HEK293 (cell line): ENCODE measurements around the gene FHAD1.
A peak's percentile ranks its signal among the peaks of the same experiment; 100 is the strongest.

Experiments used
- CTCF ChIA-PET: fragments of 350-600 bp; formaldehyde crosslinking; extraction: SDS; loops from one replicate; lab custom pipeline; 2021; ENCODE audit warnings: antibody characterized with exemption; lab: Yijun Ruan, JAX
- POLR2A ChIA-PET: fragments of 300-600 bp; formaldehyde crosslinking; extraction: SDS; loops from one replicate; lab custom pipeline; 2020; ENCODE audit warnings: antibody characterized with exemption, inconsistent platforms; lab: Yijun Ruan, JAX
- H3K27ac ChIP-seq: fragments of 200-500 bp; sonication (Bioruptor generic); 2 replicates; pipeline ENCODE4 v1.5.1; 2014; ENCODE audit warnings: low read depth, low read length, control low read depth, inconsistent platforms; ENCODE audit errors: extremely low read depth
- H3K36me3 ChIP-seq, 2 experiments: fragments of 200-500 bp in 1 of 2; sonication (Bioruptor generic) in 1 of 2; 1 replicate in 1 of 2; 2 replicates in 1 of 2; pipeline ENCODE4 v1.5.1; 2014 to 2017; ENCODE audit warnings: inconsistent platforms in 2 of 2, low read length in 2 of 2; ENCODE audit not compliant: control insufficient read depth in 2 of 2, insufficient read depth in 1 of 2
- H3K4me1 ChIP-seq: fragments of 200-500 bp; sonication (Bioruptor generic); 2 replicates; pipeline ENCODE4 v1.5.1; 2014; ENCODE audit warnings: mild to moderate bottlenecking, low read length, inconsistent platforms; ENCODE audit not compliant: control insufficient read depth, insufficient read depth
- H3K4me3 ChIP-seq: 2 replicates; pipeline ENCODE4 v1.5.1; 2011; ENCODE audit warnings: low read depth, mild to moderate bottlenecking, control low read depth, low read length, moderate library complexity
- H3K9me3 ChIP-seq: fragments of 200-500 bp; sonication (Bioruptor generic); 2 replicates; pipeline ENCODE4 v1.5.1; 2014; ENCODE audit warnings: low read depth, low read length, inconsistent platforms; ENCODE audit not compliant: control insufficient read depth, insufficient read depth
- GLI4 ChIP-seq: fragments of 450-650 bp; formaldehyde crosslinking; IDR thresholded peaks from 2 replicates; pipeline ENCODE4 v1.5.1; 2016; ENCODE audit warnings: missing biosample characterization, missing genetic modification characterization
- WT1 ChIP-seq: fragments of 450-650 bp; formaldehyde crosslinking; IDR thresholded peaks from 2 replicates; pipeline ENCODE4 v1.5.1; 2016; ENCODE audit warnings: missing biosample characterization, missing genetic modification characterization
- ZEB2 ChIP-seq: fragments of 450-650 bp; formaldehyde crosslinking; IDR thresholded peaks from 2 replicates; pipeline ENCODE4 v1.5.1; 2016; ENCODE audit warnings: missing biosample characterization, missing genetic modification characterization
- ZNF324 ChIP-seq: fragments of 450-650 bp; formaldehyde crosslinking; IDR thresholded peaks from 2 replicates; pipeline ENCODE4 v1.5.1; 2016; ENCODE audit warnings: missing biosample characterization, missing genetic modification characterization
- ZNF514 ChIP-seq: fragments of 450-650 bp; formaldehyde crosslinking; IDR thresholded peaks from 2 replicates; pipeline ENCODE4 v1.5.1; 2016; ENCODE audit warnings: missing biosample characterization, missing genetic modification characterization
- ZNF555 ChIP-seq: fragments of 450-650 bp; formaldehyde crosslinking; conservative IDR thresholded peaks from 2 replicates; pipeline ENCODE4 v1.5.1; 2017; ENCODE audit warnings: missing biosample characterization, mild to moderate bottlenecking, missing genetic modification characterization, inconsistent platforms
- TF ChIP-seq, protein P1 (sequence below): sonication (generic); formaldehyde crosslinking; IDR thresholded peaks from 2 replicates; pipeline ENCODE4 v1.8.1; 2022; ENCODE audit warnings: mild to moderate bottlenecking, moderate library complexity, missing genetic modification reagents
- TF ChIP-seq, protein P2 (sequence below): fragments of 450-650 bp; formaldehyde crosslinking; IDR thresholded peaks from 2 replicates; pipeline ENCODE4 v1.5.1; 2016; ENCODE audit warnings: missing biosample characterization, missing genetic modification characterization
- TF ChIP-seq, protein P3 (sequence below): fragments of 450-650 bp; formaldehyde crosslinking; conservative IDR thresholded peaks from 2 replicates; pipeline ENCODE4 v1.5.1; 2016; ENCODE audit warnings: low read depth, missing biosample characterization, missing genetic modification characterization
- TF ChIP-seq, protein P4 (sequence below): fragments of 450-650 bp; formaldehyde crosslinking; IDR thresholded peaks from 2 replicates; pipeline ENCODE4 v1.5.1; 2017; ENCODE audit warnings: missing biosample characterization, missing genetic modification characterization

Gene FHAD1

DNA sequence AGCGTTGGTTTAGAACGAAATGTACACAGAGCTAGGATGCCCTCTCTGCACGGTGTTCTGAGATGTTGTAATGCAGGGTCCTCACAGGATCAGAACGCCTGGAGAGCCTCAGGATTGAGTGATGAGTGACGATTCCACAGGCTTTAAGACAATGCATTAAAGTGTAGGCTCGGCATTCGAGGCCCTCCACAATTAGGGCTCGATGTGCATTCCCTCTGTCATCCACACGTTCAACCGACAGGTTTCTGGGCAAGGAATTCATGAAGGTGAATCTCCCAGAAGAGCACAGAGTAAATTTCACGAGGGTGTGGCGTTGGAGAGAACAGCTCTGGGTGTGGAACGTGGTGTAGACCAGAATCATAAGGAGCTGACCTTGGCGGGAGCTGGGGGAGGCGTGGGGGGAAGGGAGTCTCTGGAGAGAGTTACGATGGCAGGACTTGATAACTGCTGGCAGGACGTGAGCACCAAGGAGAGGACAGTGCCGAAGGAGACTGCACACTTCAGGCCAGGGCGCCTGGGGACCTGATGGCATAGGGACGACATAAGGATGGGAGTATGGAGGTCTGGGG lies 111.6 kb downstream of the FHAD1 start:
- Histone ChIP-seq H3K27ac (no peak overlapping the region), H3K4me3 (no peak overlapping the region), H3K36me3 (no peaks in the 10 kb centered on the region), H3K9me3 (no peaks in the 10 kb centered on the region), H3K4me1 (no peaks in the 10 kb centered on the region)
- ChIA-PET POLR2A (no interaction called here), CTCF (interaction anchor here (1.2 kb wide), 1 partner anchor 35 kb away, joined by 3 read pairs; no protein-coding TSS in a partner anchor)
- TF ChIP-seq GLI4 (tag by site-specific recombination) (peak; percentile 80; the same call in 1 of the 2 replicates), ZNF555 (no peak)
- TF ChIP-seq, protein P1, sequence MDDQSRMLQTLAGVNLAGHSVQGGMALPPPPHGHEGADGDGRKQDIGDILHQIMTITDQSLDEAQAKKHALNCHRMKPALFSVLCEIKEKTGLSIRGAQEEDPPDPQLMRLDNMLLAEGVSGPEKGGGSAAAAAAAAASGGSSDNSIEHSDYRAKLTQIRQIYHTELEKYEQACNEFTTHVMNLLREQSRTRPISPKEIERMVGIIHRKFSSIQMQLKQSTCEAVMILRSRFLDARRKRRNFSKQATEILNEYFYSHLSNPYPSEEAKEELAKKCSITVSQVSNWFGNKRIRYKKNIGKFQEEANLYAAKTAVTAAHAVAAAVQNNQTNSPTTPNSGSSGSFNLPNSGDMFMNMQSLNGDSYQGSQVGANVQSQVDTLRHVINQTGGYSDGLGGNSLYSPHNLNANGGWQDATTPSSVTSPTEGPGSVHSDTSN (CRISPR knock-in tag), result no peak

DNA sequence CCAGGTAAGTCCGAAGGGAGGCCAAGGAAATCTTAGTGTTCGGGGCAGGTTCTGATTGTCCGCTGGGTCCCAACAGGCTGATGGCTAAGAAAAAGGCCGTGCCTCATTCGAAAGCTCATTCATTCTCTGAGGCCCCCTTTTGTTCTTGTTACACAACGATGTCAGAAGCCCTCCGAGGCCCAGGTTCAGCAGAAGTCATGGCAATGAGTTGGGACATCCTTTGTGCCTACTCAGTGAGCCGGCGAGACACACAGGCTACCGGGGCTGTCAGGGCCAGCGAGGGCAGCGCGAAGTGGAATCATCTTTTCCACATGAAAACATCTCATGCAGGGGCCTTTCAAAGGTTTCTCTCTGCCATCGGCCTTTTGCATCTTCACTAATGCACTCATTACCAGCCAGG lies 113.7 kb downstream of the FHAD1 start:
- no peak for TF ChIP-seq ZNF324 (tag by site-specific recombination)
- TF ChIP-seq, protein P2, sequence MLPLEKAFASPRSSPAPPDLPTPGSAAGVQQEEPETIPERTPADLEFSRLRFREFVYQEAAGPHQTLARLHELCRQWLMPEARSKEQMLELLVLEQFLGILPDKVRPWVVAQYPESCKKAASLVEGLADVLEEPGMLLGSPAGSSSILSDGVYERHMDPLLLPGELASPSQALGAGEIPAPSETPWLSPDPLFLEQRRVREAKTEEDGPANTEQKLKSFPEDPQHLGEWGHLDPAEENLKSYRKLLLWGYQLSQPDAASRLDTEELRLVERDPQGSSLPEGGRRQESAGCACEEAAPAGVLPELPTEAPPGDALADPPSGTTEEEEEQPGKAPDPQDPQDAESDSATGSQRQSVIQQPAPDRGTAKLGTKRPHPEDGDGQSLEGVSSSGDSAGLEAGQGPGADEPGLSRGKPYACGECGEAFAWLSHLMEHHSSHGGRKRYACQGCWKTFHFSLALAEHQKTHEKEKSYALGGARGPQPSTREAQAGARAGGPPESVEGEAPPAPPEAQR (tag by site-specific recombination), result no peak
- TF ChIP-seq, all 188 proteins: peak for 0
- no peaks in the 10 kb centered on the region for H3K4me1 ChIP-seq
- no peak overlapping the region for H3K4me3 ChIP-seq
- no peaks in the 10 kb centered on the region for H3K36me3 ChIP-seq
- no peaks in the 10 kb centered on the region for H3K9me3 ChIP-seq
- no peak overlapping the region for H3K27ac ChIP-seq
- ChIA-PET POLR2A (no interaction called here), CTCF (interaction anchor here (0.7 to 0.9 kb wide), 2 partner anchors 27 to 28 kb away, joined by 3 to 4 read pairs; no protein-coding TSS in a partner anchor)

DNA sequence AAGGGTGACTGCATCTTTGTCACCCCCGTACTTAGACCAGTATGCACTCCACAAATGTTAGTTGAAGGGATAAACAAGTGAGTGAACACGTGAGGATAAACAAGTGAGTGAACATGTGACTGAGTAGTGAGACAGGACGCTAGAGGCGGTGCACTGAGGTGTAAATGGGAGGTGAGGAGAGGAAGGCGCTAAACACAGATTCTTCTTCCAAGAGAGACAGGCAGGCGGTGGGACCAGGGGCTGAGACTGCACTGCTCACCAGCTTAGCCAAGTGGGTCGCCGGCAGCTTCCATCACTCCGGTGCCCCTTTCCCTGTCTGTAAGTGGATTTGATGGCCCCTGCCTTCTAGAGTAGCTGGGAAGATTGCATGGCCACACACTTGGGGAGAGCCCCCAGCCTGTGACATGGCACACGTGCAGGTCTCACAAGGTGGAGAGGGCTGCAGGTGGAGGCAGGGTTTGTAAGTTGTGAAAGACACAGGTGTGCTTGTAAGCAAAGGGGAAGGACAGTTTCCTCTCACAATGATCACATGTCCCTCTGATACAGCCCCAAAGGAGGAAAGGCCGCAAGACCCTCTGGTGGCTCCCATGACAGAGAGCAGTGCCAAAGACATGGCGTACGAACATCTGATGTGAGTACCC lies 115.2 kb downstream of the FHAD1 start:
- no peaks in the 10 kb centered on the region for H3K36me3 ChIP-seq
- H3K4me1 ChIP-seq, result no peaks in the 10 kb centered on the region
- no peak overlapping the region for H3K27ac ChIP-seq
- CTCF ChIA-PET, result no interaction called here
- no peaks in the 10 kb centered on the region for H3K9me3 ChIP-seq
- no peak overlapping the region for H3K4me3 ChIP-seq
- TF ChIP-seq WT1 (tag by site-specific recombination), result no peak
- no peak for TF ChIP-seq ZNF514 (tag by site-specific recombination)
- no peak for TF ChIP-seq ZEB2 (tag by site-specific recombination)
- TF ChIP-seq, protein P3, sequence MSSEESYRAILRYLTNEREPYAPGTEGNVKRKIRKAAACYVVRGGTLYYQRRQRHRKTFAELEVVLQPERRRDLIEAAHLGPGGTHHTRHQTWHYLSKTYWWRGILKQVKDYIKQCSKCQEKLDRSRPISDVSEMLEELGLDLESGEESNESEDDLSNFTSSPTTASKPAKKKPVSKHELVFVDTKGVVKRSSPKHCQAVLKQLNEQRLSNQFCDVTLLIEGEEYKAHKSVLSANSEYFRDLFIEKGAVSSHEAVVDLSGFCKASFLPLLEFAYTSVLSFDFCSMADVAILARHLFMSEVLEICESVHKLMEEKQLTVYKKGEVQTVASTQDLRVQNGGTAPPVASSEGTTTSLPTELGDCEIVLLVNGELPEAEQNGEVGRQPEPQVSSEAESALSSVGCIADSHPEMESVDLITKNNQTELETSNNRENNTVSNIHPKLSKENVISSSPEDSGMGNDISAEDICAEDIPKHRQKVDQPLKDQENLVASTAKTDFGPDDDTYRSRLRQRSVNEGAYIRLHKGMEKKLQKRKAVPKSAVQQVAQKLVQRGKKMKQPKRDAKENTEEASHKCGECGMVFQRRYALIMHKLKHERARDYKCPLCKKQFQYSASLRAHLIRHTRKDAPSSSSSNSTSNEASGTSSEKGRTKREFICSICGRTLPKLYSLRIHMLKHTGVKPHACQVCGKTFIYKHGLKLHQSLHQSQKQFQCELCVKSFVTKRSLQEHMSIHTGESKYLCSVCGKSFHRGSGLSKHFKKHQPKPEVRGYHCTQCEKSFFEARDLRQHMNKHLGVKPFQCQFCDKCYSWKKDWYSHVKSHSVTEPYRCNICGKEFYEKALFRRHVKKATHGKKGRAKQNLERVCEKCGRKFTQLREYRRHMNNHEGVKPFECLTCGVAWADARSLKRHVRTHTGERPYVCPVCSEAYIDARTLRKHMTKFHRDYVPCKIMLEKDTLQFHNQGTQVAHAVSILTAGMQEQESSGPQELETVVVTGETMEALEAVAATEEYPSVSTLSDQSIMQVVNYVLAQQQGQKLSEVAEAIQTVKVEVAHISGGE (tag by site-specific recombination), result no peak
- TF ChIP-seq, protein P4, sequence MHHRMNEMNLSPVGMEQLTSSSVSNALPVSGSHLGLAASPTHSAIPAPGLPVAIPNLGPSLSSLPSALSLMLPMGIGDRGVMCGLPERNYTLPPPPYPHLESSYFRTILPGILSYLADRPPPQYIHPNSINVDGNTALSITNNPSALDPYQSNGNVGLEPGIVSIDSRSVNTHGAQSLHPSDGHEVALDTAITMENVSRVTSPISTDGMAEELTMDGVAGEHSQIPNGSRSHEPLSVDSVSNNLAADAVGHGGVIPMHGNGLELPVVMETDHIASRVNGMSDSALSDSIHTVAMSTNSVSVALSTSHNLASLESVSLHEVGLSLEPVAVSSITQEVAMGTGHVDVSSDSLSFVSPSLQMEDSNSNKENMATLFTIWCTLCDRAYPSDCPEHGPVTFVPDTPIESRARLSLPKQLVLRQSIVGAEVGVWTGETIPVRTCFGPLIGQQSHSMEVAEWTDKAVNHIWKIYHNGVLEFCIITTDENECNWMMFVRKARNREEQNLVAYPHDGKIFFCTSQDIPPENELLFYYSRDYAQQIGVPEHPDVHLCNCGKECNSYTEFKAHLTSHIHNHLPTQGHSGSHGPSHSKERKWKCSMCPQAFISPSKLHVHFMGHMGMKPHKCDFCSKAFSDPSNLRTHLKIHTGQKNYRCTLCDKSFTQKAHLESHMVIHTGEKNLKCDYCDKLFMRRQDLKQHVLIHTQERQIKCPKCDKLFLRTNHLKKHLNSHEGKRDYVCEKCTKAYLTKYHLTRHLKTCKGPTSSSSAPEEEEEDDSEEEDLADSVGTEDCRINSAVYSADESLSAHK, result no peak
- POLR2A ChIA-PET, result no interaction called here
